MM.1S (cell line): Measurements from ENCODE around the gene FMN1.

Source experiments
- DNase-seq: peaks from one replicate; pipeline ENCODE4 v3.0.0-alpha.2; 2015
- H2AFZ ChIP-seq: fragments of 300-600 bp; sonication (generic); 2 replicates; pipeline ENCODE4 v1.6.0; 2016; ENCODE audit warnings: antibody characterized with exemption, low read length
- H3F3A ChIP-seq: fragments of 300-600 bp; sonication (generic); 2 replicates; pipeline ENCODE4 v1.6.1; 2016; ENCODE audit warnings: mild to moderate bottlenecking, antibody characterized with exemption, low read length, moderate library complexity, mixed read lengths; ENCODE audit not compliant: insufficient read depth
- H3K27ac ChIP-seq: fragments of 300-600 bp; sonication (generic); 2 replicates; pipeline ENCODE4 v1.5.1; 2016; ENCODE audit warnings: mild to moderate bottlenecking, low read length
- H3K27me3 ChIP-seq: fragments of 300-600 bp; sonication (generic); replicated peaks from 2 replicates; pipeline ENCODE4 v1.6.0; 2016; ENCODE audit warnings: low read length; ENCODE audit not compliant: insufficient read depth
- H3K36me3 ChIP-seq: fragments of 300-600 bp; sonication (generic); replicated peaks from 2 replicates; pipeline ENCODE4 v1.6.1; 2016; ENCODE audit warnings: mild to moderate bottlenecking, low read length, mixed read lengths; ENCODE audit not compliant: insufficient read depth
- H3K4me1 ChIP-seq: fragments of 300-600 bp; sonication (generic); 2 replicates; pipeline ENCODE4 v1.6.1; 2016; ENCODE audit warnings: low read length, mixed read lengths
- H3K4me2 ChIP-seq: fragments of 300-600 bp; sonication (generic); 2 replicates; pipeline ENCODE4 v1.6.0; 2016; ENCODE audit warnings: low read depth, low read length
- H3K4me3 ChIP-seq: fragments of 300-600 bp; sonication (generic); 2 replicates; pipeline ENCODE4 v1.5.1; 2016; ENCODE audit warnings: low read length, mixed read lengths
- H3K79me2 ChIP-seq: fragments of 300-600 bp; sonication (generic); 2 replicates; pipeline ENCODE4 v1.6.1; 2016; ENCODE audit warnings: mixed run types, low read length, mixed read lengths
- H3K9ac ChIP-seq: fragments of 300-600 bp; sonication (generic); 2 replicates; pipeline ENCODE4 v1.6.1; 2016; ENCODE audit warnings: low read length, mixed read lengths
- H3K9me2 ChIP-seq: fragments of 300-600 bp; sonication (generic); replicated peaks from 2 replicates; pipeline ENCODE4 v1.6.1; 2016; ENCODE audit warnings: mild to moderate bottlenecking, low read length, mixed read lengths; ENCODE audit not compliant: insufficient read depth
- H3K9me3 ChIP-seq: fragments of 300-600 bp; sonication (generic); replicated peaks from 2 replicates; pipeline ENCODE4 v1.6.1; 2016; ENCODE audit warnings: mild to moderate bottlenecking, low read length, mixed read lengths; ENCODE audit not compliant: insufficient read depth
- H4K20me1 ChIP-seq: fragments of 300-600 bp; sonication (generic); 2 replicates; pipeline ENCODE4 v1.6.1; 2016; ENCODE audit warnings: mild to moderate bottlenecking, low read length, moderate library complexity, mixed read lengths; ENCODE audit not compliant: insufficient read depth
- CTCF ChIP-seq: fragments of 300-600 bp; sonication (generic); IDR thresholded peaks from 2 replicates; pipeline ENCODE4 v1.5.1; 2016; ENCODE audit warnings: antibody characterized with exemption, low read length, mixed read lengths
- EZH2 ChIP-seq: fragments of 300-600 bp; sonication (generic); optimal IDR thresholded peaks from 2 replicates; pipeline ENCODE3; 2017; ENCODE audit warnings: low read depth, mild to moderate bottlenecking, antibody characterized with exemption, low read length, mixed read lengths
- EZH2phosphoT487 ChIP-seq: fragments of 300-600 bp; sonication (generic); IDR thresholded peaks from 2 replicates; pipeline ENCODE4 v1.6.1; 2018; ENCODE audit warnings: antibody characterized with exemption, low read length

The FMN1 gene

GRCh38 chr15:33068007-33068481 is 126.5 kb downstream of the FMN1 start:
- H3K9me2 ChIP-seq, result no peaks in the 10 kb centered on the region
- H3K4me3 ChIP-seq, result peak overlapping the region; percentile 68
- H3K4me2 ChIP-seq, result peak overlapping the region; percentile 92
- peak overlapping the region; percentile 90 for H2AFZ ChIP-seq
- peak; percentile 89 for DNase-seq
- no peaks in the 10 kb centered on the region for H3K27me3 ChIP-seq
- peak overlapping the region; percentile 97 for H3K27ac ChIP-seq
- peak overlapping the region; percentile 80 for H3K9ac ChIP-seq
- no peaks in the 10 kb centered on the region for H4K20me1 ChIP-seq
- no peaks in the 10 kb centered on the region for H3K9me3 ChIP-seq
- no peaks in the 10 kb centered on the region for H3K36me3 ChIP-seq
- H3K4me1 ChIP-seq, result peaks cover 26% of the 10 kb centered on the region
- H3K79me2 ChIP-seq, result peaks cover 11% of the 10 kb centered on the region; the same call in 1 of the 2 replicates
- peaks cover 21% of the 10 kb centered on the region for H3F3A ChIP-seq
- TF ChIP-seq EZH2phosphoT487 (no peak), CTCF (no peak), EZH2 (no peak)

GRCh38 chr15:33067456-33067855 is 127.1 kb downstream of the FMN1 start:
- Histone ChIP-seq H3K27ac (peak overlapping the region; percentile 97), H3K79me2 (peaks cover 11% of the 10 kb centered on the region; the same call in 1 of the 2 replicates), H3K9me3 (no peaks in the 10 kb centered on the region), H3K4me2 (peak overlapping the region; percentile 92), H3K4me1 (peaks cover 26% of the 10 kb centered on the region), H2AFZ (peak overlapping the region; percentile 90), H4K20me1 (no peaks in the 10 kb centered on the region), H3K9ac (peak overlapping the region; percentile 80), H3K27me3 (no peaks in the 10 kb centered on the region), H3K9me2 (no peaks in the 10 kb centered on the region), H3F3A (peaks cover 21% of the 10 kb centered on the region), H3K36me3 (no peaks in the 10 kb centered on the region), H3K4me3 (peak overlapping the region; percentile 68)
- TF ChIP-seq EZH2, result no peak
- TF ChIP-seq EZH2phosphoT487, result no peak
- TF ChIP-seq CTCF, result no peak
- no peak for DNase-seq

GRCh38 chr15:33066584-33066983 is 127.9 kb downstream of the FMN1 start:
- H3K36me3 ChIP-seq, result no peaks in the 10 kb centered on the region
- peaks cover 26% of the 10 kb centered on the region for H3K4me1 ChIP-seq
- no peak for TF ChIP-seq CTCF
- H3K9me2 ChIP-seq, result no peaks in the 10 kb centered on the region
- H3K4me2 ChIP-seq, result no peak overlapping the region
- H3F3A ChIP-seq, result peaks cover 21% of the 10 kb centered on the region
- H3K4me3 ChIP-seq, result no peak overlapping the region
- H3K9me3 ChIP-seq, result no peaks in the 10 kb centered on the region
- no peak for DNase-seq
- H2AFZ ChIP-seq, result no peak overlapping the region
- peaks cover 11% of the 10 kb centered on the region; the same call in 1 of the 2 replicates for H3K79me2 ChIP-seq
- no peak overlapping the region for H3K27ac ChIP-seq
- H3K27me3 ChIP-seq, result no peaks in the 10 kb centered on the region
- no peak overlapping the region for H3K9ac ChIP-seq
- no peaks in the 10 kb centered on the region for H4K20me1 ChIP-seq
